GM12878 (cell line): ENCODE results near the gene MPZL1. TPM values are rescaled to one million over a fixed set of nuclear protein-coding genes. Genes with fewer than 3 reads are reported as not detected.
A peak's percentile ranks its signal among the peaks of the same experiment; 100 is the strongest.

ENCODE experiments used
- BRCA1 ChIP-seq: IDR thresholded peaks from 2 replicates; pipeline ENCODE4 v1.6.1; 2011; ENCODE audit warnings: low read depth, low read length, improper control_type of control experiment
- CREB1 ChIP-seq: IDR thresholded peaks from 2 replicates; pipeline ENCODE4 v1.6.1; 2012; ENCODE audit warnings: low read depth, mild to moderate bottlenecking, inconsistent platforms
- CREM ChIP-seq: IDR thresholded peaks from 2 replicates; pipeline ENCODE4 v1.6.1; 2014; ENCODE audit warnings: antibody characterized with exemption, low read depth
- CUX1 ChIP-seq: IDR thresholded peaks from 2 replicates; pipeline ENCODE4 v1.6.1; 2012; ENCODE audit warnings: improper control_type of control experiment, low read depth, low read length; ENCODE audit not compliant: insufficient replicate concordance
- HCFC1 ChIP-seq: fragments of 150-350 bp; IDR thresholded peaks from 2 replicates; pipeline ENCODE4 v1.6.1; 2014; ENCODE audit warnings: low read length
- HDAC2 ChIP-seq: fragments of 200-600 bp; sonication (generic); IDR thresholded peaks from 2 replicates; pipeline ENCODE4 v1.6.1; 2017
- HDAC6 ChIP-seq: fragments of 200-600 bp; sonication (generic); IDR thresholded peaks from one replicate; pipeline ENCODE4 v1.8.0; 2017; ENCODE audit warnings: antibody characterized with exemption; ENCODE audit not compliant: unreplicated experiment
- IRF3 ChIP-seq: fragments of 450-650 bp; IDR thresholded peaks from 2 replicates; pipeline ENCODE4 v1.6.1; 2014; ENCODE audit warnings: mild to moderate bottlenecking
- KLF5 ChIP-seq: fragments of 450-650 bp; IDR thresholded peaks from 2 replicates; pipeline ENCODE4 v1.6.1; 2014; ENCODE audit warnings: mild to moderate bottlenecking; ENCODE audit not compliant: partially characterized antibody
- MEF2B ChIP-seq: fragments of 450-650 bp; IDR thresholded peaks from 2 replicates; pipeline ENCODE4 v1.6.1; 2018; ENCODE audit warnings: mild to moderate bottlenecking, moderate library complexity; ENCODE audit not compliant: partially characterized antibody, poor library complexity, severe bottlenecking
- NFXL1 ChIP-seq: fragments of 450-650 bp; IDR thresholded peaks from 2 replicates; pipeline ENCODE4 v1.6.1; 2017; ENCODE audit warnings: antibody characterized with exemption, mild to moderate bottlenecking, borderline replicate concordance
- NFYA ChIP-seq: IDR thresholded peaks from 2 replicates; pipeline ENCODE4 v1.6.1; 2011; ENCODE audit warnings: low read depth, mild to moderate bottlenecking, low read length, improper control_type of control experiment, borderline replicate concordance
- PAX5 ChIP-seq: IDR thresholded peaks from 2 replicates; pipeline ENCODE4 v1.6.1; 2011; ENCODE audit warnings: low read depth, low read length, borderline replicate concordance
- SIX5 ChIP-seq: IDR thresholded peaks from 2 replicates; pipeline ENCODE4 v1.6.1; 2011; ENCODE audit warnings: mild to moderate bottlenecking, low read depth, low read length, moderate library complexity; ENCODE audit not compliant: severe bottlenecking
- SMAD1 ChIP-seq: fragments of 450-650 bp; IDR thresholded peaks from 2 replicates; pipeline ENCODE4 v1.6.1; 2018; ENCODE audit warnings: mild to moderate bottlenecking, low read depth; ENCODE audit not compliant: partially characterized antibody
- SUPT20H ChIP-seq: IDR thresholded peaks from 2 replicates; pipeline ENCODE4 v1.6.1; 2011; ENCODE audit warnings: low read depth, mild to moderate bottlenecking, low read length, moderate library complexity, borderline replicate concordance; ENCODE audit not compliant: control insufficient read depth
- SUZ12 ChIP-seq: fragments of 200-600 bp; sonication (generic); IDR thresholded peaks from one replicate; pipeline ENCODE4 v1.6.1; 2018; ENCODE audit warnings: antibody characterized with exemption, mild to moderate bottlenecking; ENCODE audit not compliant: unreplicated experiment
- USF1 ChIP-seq: IDR thresholded peaks from 2 replicates; pipeline ENCODE4 v1.6.1; 2011; ENCODE audit warnings: borderline replicate concordance, low read depth, mild to moderate bottlenecking, moderate library complexity, mixed read lengths, low read length; ENCODE audit not compliant: insufficient read depth; ENCODE audit errors: extremely low read length
- ZBTB11 ChIP-seq: fragments of 450-650 bp; formaldehyde crosslinking; IDR thresholded peaks from 2 replicates; pipeline ENCODE4 v1.5.0; 2022; ENCODE audit warnings: mild to moderate bottlenecking, missing genetic modification characterization
- polyA plus RNA-seq, 11 experiments: library from polyadenylated mRNA; depleted of rRNA in 4 of 11; unstranded in 6 of 11; stranded (reverse) in 5 of 11; fragments of >200 nt; fragmentation: Nextera tagmentation in 4 of 11; fragmentation: Illumina TruSeq in 1 of 11; extraction: Ambion mirVana in 4 of 11; extraction: Trizol in 1 of 11; gene quantifications; 1 replicate in 1 of 11; 2 replicates in 10 of 11; pipeline versions ENCODE4 v1.2.1 to v1.2.3, GENCODE V29; 2011 to 2016; ENCODE audit warnings: inconsistent platforms in 2 of 11, missing spikeins in 2 of 11, low read depth in 1 of 11
- total RNA-seq, 4 experiments: library from RNA; depleted of rRNA in 3 of 4; stranded (reverse); fragments of >200 nt in 3 of 4; fragmentation: Illumina TruSeq in 1 of 4; extraction: Trizol in 1 of 4; gene quantifications; 2 replicates each; pipeline versions ENCODE4 v1.2.1 to v1.2.3, GENCODE V29; 2013 to 2021

The MPZL1 gene
- total and polyA plus RNA-seq, 10 of the 15 experiments (the other 5 are each of a cell fraction or from before 2014, with no cell fraction given): 9.8 to 60.9 (median 45.9) TPM

- TF ChIP-seq CUX1 (no peak), HDAC2 (no peak), CREB1 (no peak), SMAD1 (no peak), MEF2B (no peak), USF1 (no peak), SUPT20H (no peak), NFYA (no peak), SIX5 (no peak), HDAC6 (no peak), PAX5 (peak; percentile 100), KLF5 (no peak), IRF3 (no peak), ZBTB11 (CRISPR knock-in tag) (no peak), BRCA1 (no peak), CREM (no peak), HCFC1 (no peak), NFXL1 (no peak), SUZ12 (no peak)
Observed at GRCh38 chr1:167803358-167804207, 81.8 kb downstream of the MPZL1 start (continued).
